Measurements from ENCODE around the gene GMDS.
"Not testable (repeated sequence)": the region's sequence is repeated elsewhere in the genome, so short reads cannot be mapped to it uniquely, and the experiment has no call there.

Gene GMDS

DNA sequence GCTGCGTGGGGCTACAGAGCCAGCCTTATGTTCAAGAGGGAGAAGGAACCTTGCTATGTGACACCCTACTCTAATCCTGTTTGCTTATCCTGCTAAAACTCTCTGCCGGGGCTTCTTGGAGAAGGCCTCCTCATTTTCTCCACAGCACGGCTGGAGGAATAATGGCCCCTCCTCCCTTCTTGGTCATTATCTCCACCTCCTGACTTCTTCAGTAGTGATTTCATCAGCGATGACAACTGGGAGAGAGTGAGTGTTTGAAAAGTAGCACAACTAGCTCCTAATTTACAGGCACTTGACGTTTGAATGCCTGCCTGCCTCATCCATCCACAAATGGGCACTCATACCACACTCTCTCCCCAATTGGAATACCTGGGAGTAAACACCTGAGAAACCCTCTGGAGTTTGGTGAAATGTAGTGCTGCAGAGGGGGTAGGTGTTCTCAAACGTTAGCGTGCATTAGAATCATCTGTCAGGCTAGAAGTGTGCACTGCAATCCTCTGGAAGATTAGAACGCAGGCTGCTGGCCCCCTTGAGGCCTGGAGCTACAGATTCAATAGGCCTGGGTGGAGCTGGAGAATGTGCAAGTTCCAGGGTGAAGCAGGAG lies 487.2 kb downstream of the GMDS start:
- Histone ChIP-seq H3K4me3 (ENCODE audit: low read length) (no peak overlapping the region), H3K9ac (ENCODE audit: low read length) (no peak overlapping the region), H3K4me2 (ENCODE audit: low read length) (no peak overlapping the region), H3K27me3 (ENCODE audit: low read depth, low read length) (no peaks in the 10 kb centered on the region), H3K36me3 (replicated peaks; ENCODE audit: low read depth, low read length) (peaks cover 3% of the 10 kb centered on the region), H3K4me1 (ENCODE audit: low read length) (peaks cover 21% of the 10 kb centered on the region), H3K9me3 (ENCODE audit: insufficient read depth, low read length) (no peaks in the 10 kb centered on the region), H2AFZ (ENCODE audit: low read depth, low read length) (no peak overlapping the region), H3K79me2 (ENCODE audit: low read length) (no peaks in the 10 kb centered on the region), H4K20me1 (ENCODE audit: insufficient read depth, low read length) (no peaks in the 10 kb centered on the region), H3K27ac (ENCODE audit: low read length) (no peak overlapping the region)
- no peak for TF ChIP-seq EZH2phosphoT487 (IDR thresholded peaks at IDR 0.05; ENCODE audit: low read depth)
- TF ChIP-seq, protein P1, sequence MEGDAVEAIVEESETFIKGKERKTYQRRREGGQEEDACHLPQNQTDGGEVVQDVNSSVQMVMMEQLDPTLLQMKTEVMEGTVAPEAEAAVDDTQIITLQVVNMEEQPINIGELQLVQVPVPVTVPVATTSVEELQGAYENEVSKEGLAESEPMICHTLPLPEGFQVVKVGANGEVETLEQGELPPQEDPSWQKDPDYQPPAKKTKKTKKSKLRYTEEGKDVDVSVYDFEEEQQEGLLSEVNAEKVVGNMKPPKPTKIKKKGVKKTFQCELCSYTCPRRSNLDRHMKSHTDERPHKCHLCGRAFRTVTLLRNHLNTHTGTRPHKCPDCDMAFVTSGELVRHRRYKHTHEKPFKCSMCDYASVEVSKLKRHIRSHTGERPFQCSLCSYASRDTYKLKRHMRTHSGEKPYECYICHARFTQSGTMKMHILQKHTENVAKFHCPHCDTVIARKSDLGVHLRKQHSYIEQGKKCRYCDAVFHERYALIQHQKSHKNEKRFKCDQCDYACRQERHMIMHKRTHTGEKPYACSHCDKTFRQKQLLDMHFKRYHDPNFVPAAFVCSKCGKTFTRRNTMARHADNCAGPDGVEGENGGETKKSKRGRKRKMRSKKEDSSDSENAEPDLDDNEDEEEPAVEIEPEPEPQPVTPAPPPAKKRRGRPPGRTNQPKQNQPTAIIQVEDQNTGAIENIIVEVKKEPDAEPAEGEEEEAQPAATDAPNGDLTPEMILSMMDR (IDR thresholded peaks at IDR 0.05; ENCODE audit: low read depth, low read length) = no peak

DNA sequence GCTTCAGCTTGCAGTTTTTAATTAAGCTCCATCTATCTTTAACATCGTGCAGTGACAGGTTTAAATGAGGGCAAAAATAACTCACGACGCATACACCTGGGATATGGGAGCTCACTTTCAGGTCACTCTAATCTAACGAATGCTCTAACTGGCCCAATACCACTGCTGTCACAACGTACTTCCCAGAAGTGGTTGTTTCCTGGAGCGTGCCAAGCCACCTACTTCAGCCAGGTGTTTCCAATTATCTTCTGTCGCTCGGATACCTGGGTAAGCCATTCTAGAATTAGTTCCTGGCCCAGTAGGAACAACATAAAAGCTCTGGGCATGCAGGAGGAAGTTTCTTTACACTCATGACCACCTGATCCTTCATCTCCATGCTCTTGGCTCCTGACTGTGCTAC lies 488.3 kb downstream of the GMDS start:
- H3K9ac ChIP-seq (ENCODE audit: low read length) = no peak overlapping the region
- H3K4me3 ChIP-seq (ENCODE audit: low read length) = no peak overlapping the region
- TF ChIP-seq EZH2phosphoT487 (IDR thresholded peaks at IDR 0.05; ENCODE audit: low read depth) = no peak
- TF ChIP-seq, protein P1 (IDR thresholded peaks at IDR 0.05; ENCODE audit: low read depth, low read length) = no peak
- H3K27ac ChIP-seq (ENCODE audit: low read length) = no peak overlapping the region
- no peaks in the 10 kb centered on the region for H4K20me1 ChIP-seq (ENCODE audit: insufficient read depth, low read length)
- H3K4me1 ChIP-seq (ENCODE audit: low read length) = peaks cover 10% of the 10 kb centered on the region
- H3K4me2 ChIP-seq (ENCODE audit: low read length) = no peak overlapping the region
- H3K36me3 ChIP-seq (replicated peaks; ENCODE audit: low read depth, low read length) = no peaks in the 10 kb centered on the region
- H3K9me3 ChIP-seq (ENCODE audit: insufficient read depth, low read length) = no peaks in the 10 kb centered on the region
- no peaks in the 10 kb centered on the region for H3K79me2 ChIP-seq (ENCODE audit: low read length)
- no peak overlapping the region for H2AFZ ChIP-seq (ENCODE audit: low read depth, low read length)
- no peaks in the 10 kb centered on the region for H3K27me3 ChIP-seq (ENCODE audit: low read depth, low read length)

DNA sequence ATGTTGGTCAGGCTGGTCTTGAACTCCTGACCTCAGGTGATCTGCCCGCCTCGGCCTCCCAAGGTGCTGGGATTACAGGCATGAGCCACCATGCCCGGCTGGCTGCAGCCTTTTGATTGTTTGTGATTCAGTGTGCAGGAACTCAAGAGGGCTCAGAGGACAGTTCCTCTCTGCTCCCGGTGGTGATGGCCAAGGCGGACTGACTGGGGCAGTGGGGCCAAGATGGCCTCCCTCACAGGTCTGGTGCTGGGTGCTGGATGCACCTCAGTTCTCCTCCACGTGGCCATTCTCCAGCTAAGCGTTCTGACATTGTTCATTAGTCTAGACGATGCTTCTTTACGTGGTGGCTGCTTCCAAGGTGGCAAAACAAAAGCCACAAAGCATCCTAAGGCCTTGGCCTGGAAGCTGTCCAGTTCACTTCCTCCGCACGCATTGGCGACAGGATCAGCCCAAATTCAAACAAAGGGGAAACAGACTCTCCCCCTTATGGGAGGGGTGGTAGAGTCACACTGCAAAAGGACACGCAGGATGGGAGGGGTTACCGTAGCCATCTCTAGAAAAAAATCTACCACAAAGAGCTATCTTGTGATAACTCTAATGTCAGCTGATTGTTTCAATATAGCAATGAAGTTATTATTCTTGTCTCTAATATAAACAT lies 488.8 kb downstream of the GMDS start:
- Histone ChIP-seq H3K4me2 (ENCODE audit: low read length) (no peak overlapping the region), H3K9me3 (ENCODE audit: insufficient read depth, low read length) (no peaks in the 10 kb centered on the region), H3K4me3 (ENCODE audit: low read length) (no peak overlapping the region), H3K27ac (ENCODE audit: low read length) (no peak overlapping the region), H3K9ac (ENCODE audit: low read length) (no peak overlapping the region), H4K20me1 (ENCODE audit: insufficient read depth, low read length) (no peaks in the 10 kb centered on the region), H3K79me2 (ENCODE audit: low read length) (no peaks in the 10 kb centered on the region), H3K27me3 (ENCODE audit: low read depth, low read length) (no peaks in the 10 kb centered on the region), H3K36me3 (replicated peaks; ENCODE audit: low read depth, low read length) (no peaks in the 10 kb centered on the region), H3K4me1 (ENCODE audit: low read length) (peaks cover 5% of the 10 kb centered on the region), H2AFZ (ENCODE audit: low read depth, low read length) (no peak overlapping the region)
- no peak for TF ChIP-seq EZH2phosphoT487 (IDR thresholded peaks at IDR 0.05; ENCODE audit: low read depth)
- TF ChIP-seq, protein P1 (IDR thresholded peaks at IDR 0.05; ENCODE audit: low read depth, low read length) = no peak

DNA sequence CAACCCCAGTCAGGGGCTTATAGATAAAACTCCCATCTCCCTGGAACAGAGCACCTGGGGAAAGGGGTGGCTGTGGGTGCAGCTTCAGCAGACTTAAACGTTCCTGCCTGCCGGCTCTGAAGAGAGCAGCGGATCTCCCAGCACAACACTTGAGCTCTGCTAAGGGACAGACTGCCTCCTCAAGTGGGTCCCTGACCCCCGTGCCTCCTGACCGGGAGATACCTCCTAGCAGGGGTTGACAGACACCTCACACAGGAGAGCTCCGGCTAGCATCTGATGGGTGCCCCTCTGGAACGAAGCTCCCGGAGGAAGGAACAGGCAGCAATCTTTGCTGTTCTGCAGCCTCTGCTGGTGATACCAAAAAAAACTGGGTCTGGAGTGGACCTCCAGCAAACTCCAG lies 494.3 kb downstream of the GMDS start:
- not testable (repeated sequence) for H3K9me3 ChIP-seq (ENCODE audit: insufficient read depth, low read length); H3K79me2 ChIP-seq (ENCODE audit: low read length); H3K27ac ChIP-seq (ENCODE audit: low read length); H3K4me2 ChIP-seq (ENCODE audit: low read length); H2AFZ ChIP-seq (ENCODE audit: low read depth, low read length); H3K4me1 ChIP-seq (ENCODE audit: low read length); H3K4me3 ChIP-seq (ENCODE audit: low read length); H3K9ac ChIP-seq (ENCODE audit: low read length); H3K36me3 ChIP-seq (replicated peaks; ENCODE audit: low read depth, low read length); H3K27me3 ChIP-seq (ENCODE audit: low read depth, low read length); H4K20me1 ChIP-seq (ENCODE audit: insufficient read depth, low read length)

All from OCI-LY3 (cell line).